HG03460 (cell line): Measurements from ENCODE around the gene MRPL41.
"Not testable (repeated sequence)": the region's sequence is repeated elsewhere in the genome, so short reads cannot be mapped to it uniquely, and the experiment has no call there.

ENCODE experiments used
- ATAC-seq: cut with Tn5 transposase; IDR thresholded peaks from one replicate; pipeline ENCODE4 v1.9.1; 2021; ENCODE audit not compliant: unreplicated experiment

The MRPL41 gene

GRCh38 chr9:137582286-137582860 lies 30.7 kb downstream of the MRPL41 start:
- ATAC-seq, result no peak

GRCh38 chr9:137583347-137583746 lies 31.7 kb downstream of the MRPL41 start:
- ATAC-seq, result no peak

GRCh38 chr9:137583957-137584356 lies 32.3 kb downstream of the MRPL41 start:
- ATAC-seq, result no peak

GRCh38 chr9:137586854-137587253 lies 35.2 kb downstream of the MRPL41 start:
- no peak for ATAC-seq

- no peak for ATAC-seq
Measured at GRCh38 chr9:137588311-137588710, 36.6 kb downstream of the MRPL41 start.

GRCh38 chr9:137588891-137589290 lies 37.2 kb downstream of the MRPL41 start:
- ATAC-seq, result no peak

GRCh38 chr9:137589441-137590122 lies 37.9 kb downstream of the MRPL41 start:
- peak; percentile 17 for ATAC-seq

GRCh38 chr9:137590123-137590468 lies 38.4 kb downstream of the MRPL41 start:
- peak; percentile 19 for ATAC-seq

- ATAC-seq, result peak; percentile 82
Measured at GRCh38 chr9:137590469-137591383, 39.0 kb downstream of the MRPL41 start, which contains the start of gene ZMYND19. Gene ZMYND19 (minus strand): TSS chr9:137590512. CDS start chr9:137590263, 249 bp downstream.

GRCh38 chr9:137592767-137593166 lies 41.1 kb downstream of the MRPL41 start:
- ATAC-seq, result no peak

- no peak for ATAC-seq
Measured at GRCh38 chr9:137593176-137593575, 41.5 kb downstream of the MRPL41 start.

GRCh38 chr9:137596577-137596976 lies 44.9 kb downstream of the MRPL41 start:
- ATAC-seq, result not testable (repeated sequence)

GRCh38 chr9:137598943-137599342 lies 47.3 kb downstream of the MRPL41 start:
- no peak for ATAC-seq
